Stimulated activated CD8-positive, alpha-beta memory T cell treated with anti-CD3 and anti-CD28 coated beads, Interleukin-4, amount 100 ng/mL, for 1 hour (primary cell): Measurements from ENCODE around the gene GHR.
"Not testable (repeated sequence)": the region's sequence is repeated elsewhere in the genome, so short reads cannot be mapped to it uniquely, and the experiment has no call there.

Source experiments
- DNase-seq, 2 donors: peaks; one replicate each; pipeline ENCODE4 v3.0.0-alpha.2; 2020; ENCODE audit warnings: low read depth in 2 of 2, low spot score in 1 of 2

Gene GHR

DNA sequence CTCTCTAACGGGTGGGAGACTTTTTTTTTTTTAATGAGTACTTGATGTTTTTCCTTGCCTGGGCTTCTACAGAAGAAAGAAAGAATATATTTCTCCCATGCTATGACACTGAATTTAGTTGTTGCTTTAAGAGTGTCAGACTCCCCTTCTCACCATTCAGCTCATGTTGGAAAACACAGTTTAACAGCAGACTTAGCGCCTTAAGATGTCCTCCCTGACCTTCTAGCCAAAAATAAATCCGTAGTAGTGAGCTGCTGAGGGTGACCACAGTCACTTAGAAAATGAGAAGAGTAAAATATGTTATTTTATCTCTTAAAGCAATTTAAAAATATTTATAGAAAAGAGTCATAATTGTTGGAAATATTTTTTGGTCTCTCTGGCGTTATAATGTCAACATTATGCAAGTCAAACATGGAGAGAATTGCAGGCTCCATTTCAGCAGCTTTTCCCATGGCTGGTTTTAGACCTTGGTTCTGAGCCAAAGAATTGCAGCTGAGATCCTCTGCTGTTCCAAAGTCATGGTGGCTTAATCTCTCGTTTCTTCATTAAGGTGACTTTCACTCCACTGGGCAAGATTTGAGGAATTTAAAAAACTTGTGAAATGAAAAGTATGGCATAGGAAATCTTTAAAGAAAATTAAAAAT, 143.5 kb downstream of the GHR start:
- DNase-seq: no peak

DNA sequence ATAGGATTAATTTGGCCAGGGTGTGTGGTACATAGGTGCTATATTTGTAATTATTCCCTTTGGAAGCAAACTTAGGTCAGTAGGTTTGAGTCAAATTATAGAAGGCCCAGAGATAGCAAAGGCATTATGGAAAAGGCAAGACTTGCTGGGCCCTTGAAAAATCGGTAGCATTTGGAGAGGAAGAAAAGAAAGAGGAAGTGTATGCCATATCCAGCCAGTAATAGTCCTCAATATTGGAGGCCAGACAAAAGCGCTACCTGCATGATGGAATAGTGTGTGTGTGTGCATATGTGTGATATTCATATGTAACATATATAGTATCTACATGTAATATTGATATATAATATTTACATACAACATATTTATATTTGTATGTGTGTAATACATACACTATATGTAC, 146.1 kb downstream of the GHR start:
- no peak for DNase-seq

DNA sequence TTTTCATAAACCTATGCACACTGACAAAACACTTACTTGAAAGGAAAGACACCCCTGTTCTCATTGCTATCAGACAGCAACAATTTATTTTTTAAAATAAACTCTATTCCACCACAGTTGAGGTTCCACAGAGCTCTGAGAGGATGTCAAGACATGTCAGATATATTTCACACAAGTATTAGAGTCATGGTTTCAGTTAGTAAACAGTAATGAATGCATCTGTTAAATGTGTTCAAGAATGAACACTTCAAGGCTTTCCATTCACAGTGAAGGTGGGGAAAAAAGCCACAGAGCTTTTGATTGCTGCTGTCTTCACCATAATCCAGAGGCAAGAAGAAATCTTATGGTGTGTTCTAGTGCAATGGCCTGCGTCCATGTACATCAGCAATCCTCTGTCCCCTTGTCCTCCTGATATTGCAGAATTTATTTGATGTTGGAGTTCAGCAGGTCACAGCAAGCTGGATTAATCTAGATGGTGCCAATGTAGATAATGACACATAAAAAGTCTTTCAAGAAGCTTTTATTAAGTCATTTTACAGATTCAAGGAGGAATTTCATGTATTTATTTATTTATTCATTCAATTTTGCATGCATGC, 146.8 kb downstream of the GHR start:
- DNase-seq: no peak

DNA sequence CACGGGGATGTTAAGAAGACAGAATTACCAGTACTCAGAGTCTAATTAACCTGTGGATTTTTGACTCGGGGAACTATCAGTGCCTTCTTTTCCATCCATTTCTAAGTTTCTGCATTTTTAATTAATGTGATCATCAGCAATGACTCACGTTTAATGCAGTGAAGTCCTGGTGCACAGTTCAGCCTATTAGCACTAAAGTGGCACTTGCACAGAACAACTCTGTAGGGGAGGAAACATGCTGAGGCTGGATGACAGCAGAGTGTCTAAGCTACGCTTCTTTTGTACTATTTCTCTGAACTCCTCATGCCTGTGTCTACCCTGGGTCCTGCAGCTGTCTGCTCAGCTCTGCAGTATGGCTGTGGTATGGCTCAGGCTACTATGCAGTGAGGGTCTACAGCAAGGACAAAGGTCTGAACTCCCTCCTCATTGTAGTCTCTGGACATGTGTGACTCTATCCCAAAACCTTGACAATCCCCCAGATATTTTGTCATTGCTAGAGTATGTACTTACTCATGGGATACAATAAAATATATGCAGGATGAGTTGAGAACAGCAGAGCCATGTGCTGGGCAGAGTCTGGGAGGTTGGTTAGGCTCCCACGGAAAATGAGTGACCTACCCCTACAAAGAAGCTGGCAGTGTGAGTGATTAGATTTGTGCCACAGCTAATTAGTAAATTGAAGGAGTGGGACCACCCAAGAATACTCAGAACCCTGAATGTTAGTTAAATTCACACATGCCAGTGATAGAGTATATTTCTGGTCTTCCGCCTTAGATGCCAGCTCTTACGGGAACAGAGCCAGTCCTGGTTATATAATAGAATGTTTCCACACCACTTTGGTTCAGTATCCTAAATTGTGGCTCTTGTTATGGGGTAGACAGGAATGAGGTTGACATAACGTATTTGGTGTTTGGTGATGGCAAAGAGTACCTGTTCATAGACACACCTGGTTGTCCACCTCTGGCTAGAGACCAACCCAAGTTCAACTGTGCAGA, 148.0 kb downstream of the GHR start:
- no peak for DNase-seq

DNA sequence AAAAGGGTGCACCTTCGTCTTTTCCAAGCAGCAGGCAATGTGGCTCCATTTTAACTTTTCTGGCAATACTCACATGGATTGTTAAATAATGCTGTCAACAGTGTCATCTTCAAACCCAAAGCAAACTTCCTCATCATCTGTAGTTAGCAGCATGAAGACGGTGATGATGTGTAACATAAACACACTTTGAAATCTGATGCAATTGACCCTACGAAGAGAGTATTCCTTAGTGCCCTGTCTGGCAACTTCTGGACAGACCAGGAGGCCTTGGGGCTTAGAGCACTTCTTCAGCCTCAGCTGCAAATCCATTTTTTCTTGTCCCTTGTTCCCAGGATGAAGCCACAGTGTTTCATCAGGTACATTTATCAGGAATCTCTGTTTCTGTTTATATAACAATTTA, 149.1 kb downstream of the GHR start:
- no peak for DNase-seq

DNA sequence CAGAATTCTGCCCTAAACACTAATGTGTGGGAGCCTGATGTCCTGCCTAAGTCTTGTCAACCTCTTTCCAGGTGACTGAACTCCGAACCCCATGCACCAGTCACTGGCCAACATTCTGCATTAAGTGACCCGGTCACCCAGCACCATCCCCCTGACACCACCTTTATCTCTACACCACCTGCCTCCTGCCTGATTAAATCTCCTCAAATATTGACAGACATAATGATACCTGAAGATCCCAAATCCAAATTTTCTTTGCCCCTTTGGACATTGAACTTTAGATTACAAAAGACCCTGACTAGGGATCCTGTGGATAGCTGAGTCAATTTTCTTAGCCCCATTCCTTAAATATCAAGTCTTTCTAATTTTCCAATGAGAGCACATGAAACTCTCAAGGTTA, 150.1 kb downstream of the GHR start:
- no peak for DNase-seq

DNA sequence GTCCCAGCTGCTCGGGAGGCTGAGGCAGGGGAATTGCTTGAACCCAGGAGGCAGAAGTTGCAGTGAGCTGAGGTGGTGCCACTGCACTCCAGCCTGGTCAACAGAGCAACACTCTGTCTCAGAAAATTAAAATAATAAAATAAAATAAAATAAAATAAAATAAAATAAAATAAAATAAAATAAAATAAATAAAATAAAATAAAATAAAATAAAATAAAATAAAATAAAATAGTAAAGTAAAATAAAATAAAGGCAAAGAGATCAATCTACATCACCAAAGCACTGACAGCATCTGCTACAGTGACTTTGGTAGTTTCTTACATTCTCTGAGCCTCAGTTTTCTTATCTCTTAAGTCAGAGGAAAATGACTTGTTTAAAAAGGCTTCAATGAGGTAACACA, 152.7 kb downstream of the GHR start:
- not testable (repeated sequence) for DNase-seq

DNA sequence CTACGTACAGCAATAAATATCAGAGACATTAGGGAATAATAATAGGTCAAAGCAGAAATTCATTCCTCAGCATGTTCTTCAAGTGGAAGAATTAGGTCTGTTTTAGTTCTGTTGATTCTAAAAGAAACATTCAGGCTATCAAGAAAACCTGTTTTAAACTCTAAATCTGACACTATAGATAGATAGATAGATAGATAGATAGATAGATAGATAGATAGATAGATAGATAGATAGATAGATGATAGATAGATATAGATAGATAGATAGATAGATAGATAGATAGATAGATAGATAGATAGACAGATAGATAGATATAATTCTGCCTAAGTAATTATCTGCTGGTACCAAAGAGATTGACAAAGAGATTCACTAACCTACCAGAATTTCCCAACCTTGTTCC, 155.7 kb downstream of the GHR start:
- not testable (repeated sequence) for DNase-seq

DNA sequence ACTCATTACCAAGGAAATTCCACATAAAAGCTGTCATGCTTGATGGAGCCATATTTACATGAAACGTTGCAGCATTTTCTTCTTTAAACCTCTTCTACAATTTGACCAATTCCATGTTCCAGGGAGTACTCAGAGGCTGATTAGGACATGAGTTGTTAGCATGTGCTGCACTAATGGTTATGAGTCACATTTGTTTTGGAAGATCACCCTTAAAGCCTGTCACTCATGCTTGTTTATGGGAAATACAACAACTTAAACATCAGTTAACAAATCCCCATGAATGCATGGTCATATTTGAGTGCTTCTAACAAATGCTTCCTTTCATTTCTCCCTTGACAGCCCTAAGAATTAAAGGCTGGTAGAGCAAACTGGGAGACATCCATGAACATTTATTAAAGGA, 156.1 kb downstream of the GHR start:
- DNase-seq: no peak

DNA sequence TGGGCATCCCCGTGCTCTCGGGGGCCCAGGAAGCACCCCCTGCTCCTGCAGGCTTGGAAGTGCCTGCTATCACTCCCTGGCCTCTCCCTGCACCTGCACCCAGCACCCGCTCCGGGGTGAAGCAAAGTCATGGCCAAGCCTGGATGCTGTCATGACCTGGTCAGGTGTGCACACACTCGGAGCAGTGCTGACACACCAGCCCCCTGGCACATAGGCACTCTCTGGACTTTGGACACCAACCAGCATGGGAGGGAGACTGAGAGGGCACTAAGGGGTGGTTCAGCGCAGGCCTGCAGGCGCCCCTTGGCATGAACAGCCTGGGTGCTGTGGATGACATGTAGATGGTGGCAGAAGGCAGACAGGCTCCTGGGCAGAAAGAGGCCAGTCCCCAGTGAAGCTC, 158.6 kb downstream of the GHR start:
- no peak for DNase-seq

DNA sequence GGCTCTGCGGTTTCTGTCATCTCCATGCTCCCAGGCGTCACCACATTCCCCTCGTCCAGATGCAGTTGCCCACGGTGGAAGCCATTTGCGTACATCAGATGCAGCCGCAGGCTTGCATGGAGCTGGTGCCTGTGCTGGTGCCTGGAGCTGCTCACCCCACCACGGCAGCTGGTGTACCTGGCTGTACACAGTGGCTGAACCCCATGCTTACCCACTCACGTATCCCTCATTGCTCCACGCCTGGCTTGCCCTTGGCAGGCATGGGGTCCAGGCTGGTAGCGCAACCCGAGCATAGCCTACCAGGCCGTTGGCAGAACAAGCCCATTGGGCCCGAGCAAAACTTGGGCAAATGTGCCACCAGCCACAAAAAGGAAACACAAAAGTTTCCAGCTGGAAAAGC, 159.5 kb downstream of the GHR start:
- no peak for DNase-seq

DNA sequence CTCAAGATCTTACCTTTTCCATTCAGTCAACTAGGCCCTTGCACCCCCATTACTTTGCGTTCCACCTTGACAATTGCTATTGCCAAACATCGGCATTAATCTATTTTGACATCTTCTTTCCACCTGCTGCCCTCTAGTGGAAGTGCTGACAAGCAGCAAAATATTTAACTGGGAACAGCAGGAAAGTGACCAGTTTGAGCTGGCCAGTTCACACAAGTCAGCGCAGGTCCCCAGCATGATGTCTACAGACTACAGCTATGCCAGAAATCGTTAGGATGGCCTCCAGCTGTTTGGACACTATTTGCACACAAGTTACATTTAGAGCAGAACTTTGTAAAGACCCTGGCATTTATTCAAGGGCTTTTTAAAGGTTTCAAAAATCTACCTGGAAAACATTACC, 160.1 kb downstream of the GHR start:
- DNase-seq: no peak

DNA sequence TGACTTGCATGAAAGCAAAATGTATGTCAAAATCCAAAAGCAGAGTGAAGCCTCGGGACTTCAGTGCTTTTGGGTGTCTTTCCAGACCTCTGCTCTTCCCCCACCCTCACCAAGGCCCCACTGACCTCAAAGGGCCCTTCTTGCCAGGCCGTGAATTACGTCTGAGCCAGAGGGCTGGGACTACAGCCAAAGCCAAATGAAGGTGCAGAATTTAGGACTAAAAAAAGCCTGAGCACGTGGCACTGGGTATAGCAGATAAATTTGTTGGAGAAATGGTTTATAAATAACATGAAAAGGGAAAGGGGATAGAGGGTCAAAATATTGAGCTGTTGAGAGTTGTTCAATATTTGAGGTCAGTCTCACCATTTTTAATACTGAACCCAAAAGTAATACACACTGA, 163.4 kb downstream of the GHR start:
- DNase-seq: no peak

DNA sequence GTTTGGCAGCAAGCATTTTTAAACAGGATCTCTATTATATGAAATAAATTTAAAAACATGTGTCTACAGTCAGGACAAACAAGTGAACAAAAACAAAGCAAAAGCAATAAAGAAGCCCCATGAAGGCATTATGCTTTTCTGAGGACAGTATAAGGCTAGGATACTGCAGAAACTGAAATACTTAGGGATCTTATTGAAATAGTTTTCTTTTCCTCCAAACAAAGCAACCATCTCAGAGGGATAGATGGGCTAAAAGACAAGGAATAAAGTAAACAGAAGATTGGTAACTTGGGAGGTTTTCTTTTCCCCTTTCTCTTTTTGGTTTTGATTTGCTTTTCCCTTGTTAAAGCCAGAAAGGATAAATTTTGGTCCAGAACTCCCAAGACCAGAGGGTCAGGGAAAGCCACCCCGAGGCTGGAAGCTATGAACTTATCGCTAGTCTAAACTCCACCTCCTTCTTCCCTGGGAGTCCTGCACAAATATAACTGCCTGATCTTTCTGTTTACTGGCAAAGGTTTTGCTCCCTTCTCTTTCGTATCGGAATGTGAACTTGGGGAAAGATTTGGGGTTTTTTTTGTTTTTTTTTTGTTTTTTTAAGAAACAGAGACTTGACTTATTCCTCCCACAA, 164.0 kb downstream of the GHR start:
- DNase-seq: no peak

DNA sequence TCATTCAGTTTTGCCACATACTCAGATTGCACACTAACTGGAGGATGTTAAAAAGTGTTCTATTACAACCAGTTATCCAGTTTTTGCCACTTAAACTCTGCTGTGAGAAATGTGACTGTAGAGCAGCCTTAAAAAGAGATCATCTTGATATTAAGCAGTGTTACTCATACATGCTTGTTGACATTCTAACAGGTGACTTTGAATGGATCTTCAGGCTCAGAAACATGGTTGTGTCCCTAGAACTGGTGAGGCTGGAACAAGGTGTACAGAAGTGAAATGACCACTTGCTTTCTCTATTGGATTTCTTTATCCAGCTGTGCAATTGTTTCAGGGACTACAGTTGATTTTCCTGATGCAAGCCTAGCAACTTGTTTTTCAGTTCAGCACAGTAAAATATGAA, 167.3 kb downstream of the GHR start:
- DNase-seq: no peak

DNA sequence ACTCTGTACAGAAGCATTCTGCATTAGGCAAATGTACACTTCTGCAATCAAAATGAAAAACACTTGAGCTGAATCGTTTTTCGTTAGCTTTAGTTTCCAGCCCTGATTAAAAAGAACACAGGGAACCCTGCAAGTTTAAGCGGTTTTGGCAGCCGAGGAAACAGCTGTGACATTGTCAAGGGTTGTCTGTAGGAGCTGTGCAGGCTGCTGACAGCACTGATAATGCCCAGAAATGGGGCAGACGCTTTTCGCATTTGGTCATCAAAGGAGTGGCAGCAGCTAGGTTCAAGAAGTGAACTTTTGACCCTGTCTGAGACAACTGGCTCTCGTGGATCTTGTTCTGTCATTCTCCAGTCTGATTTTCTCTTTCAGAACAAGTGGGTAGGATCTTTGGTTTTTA, 167.8 kb downstream of the GHR start:
- no peak for DNase-seq

DNA sequence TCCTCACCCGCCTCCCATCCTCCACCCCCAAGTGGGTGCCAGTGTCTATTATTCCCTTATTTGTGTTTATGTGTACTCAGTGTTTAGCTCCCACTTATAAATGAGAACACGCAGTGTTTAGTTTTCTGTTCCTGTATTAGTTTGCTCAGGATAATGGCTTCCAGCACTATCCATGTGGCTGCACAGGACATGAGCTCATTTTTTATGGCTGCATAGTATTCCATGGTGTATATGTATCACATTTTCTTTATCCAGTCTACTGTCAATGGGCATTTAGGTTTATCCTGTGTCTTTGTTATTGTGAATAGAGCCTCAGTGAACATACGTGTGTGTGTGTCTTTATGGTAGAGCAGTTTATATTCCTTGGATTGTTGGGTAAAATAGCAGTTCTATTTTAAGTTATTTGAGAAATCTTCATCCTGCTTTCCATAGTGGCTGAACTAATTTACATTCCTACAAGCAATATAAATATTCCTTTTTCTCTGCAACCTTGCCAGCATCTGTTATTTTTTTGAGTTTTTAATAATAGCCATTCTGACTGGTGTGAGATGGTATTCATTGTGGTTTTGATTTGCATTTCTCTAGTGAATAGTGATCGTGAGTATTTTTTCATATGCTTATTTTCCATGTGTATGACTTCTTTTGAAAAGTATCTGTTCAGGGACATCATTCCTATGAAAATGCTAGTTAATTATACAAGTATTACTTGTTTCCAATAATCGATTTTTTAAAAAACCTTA, 169.3 kb downstream of the GHR start:
- DNase-seq: no peak

DNA sequence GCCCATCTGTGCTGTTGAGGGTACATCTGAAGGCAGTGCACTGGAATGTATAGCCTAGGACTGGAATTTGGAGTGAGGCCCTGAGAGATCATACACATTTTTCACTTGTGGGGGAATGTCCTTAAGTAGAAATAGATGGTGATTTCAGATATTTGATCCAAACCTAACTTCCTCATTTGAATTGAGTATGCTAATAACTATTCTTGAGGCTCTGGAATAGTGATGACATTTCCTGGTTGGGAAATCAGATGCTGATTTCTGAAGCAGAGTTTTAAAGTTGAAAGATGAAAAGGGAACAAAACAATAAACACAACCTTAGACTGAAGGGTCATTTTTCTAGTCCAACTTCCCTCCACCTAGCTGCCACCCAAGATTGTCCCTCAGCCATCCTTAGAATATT, 170.4 kb downstream of the GHR start:
- no peak for DNase-seq

DNA sequence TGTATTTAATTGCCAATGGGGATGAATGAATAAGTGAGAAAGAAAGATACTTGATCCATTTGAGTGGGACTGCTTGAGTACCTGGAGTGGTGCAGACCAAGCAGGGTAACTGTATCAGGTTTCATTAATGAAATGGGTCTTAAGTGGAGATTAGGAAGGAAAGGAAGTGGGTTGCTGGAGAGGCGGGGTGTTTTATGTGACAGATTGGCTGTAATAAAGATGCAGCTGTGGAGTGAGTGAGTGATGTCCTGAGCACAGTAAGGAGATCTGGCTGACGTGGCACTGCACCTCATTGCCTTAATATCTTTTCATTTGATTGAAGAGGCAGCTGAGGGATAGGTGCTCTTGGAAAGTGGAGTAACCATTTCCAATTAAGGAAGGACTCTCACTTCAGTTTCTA, 172.4 kb downstream of the GHR start:
- no peak for DNase-seq

DNA sequence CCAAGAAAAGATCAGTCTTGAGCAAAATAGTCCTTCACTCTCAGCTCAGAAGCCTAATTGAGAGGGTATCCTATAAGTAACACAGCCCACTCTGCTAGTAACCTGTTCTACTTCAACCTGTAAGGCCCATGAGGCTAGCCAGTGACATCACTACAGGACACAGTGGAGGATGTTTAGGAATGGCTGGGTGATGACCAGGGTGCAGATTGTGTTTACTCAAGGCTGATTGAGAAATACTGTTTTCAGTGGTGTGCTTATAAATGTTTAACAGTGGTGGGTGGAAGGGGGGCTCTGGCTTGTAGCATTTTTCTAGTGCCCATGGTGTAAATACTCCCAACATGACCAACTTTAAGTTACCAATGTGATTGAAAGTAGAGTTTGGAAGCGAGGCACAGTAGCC, 173.6 kb downstream of the GHR start:
- no peak for DNase-seq

DNA sequence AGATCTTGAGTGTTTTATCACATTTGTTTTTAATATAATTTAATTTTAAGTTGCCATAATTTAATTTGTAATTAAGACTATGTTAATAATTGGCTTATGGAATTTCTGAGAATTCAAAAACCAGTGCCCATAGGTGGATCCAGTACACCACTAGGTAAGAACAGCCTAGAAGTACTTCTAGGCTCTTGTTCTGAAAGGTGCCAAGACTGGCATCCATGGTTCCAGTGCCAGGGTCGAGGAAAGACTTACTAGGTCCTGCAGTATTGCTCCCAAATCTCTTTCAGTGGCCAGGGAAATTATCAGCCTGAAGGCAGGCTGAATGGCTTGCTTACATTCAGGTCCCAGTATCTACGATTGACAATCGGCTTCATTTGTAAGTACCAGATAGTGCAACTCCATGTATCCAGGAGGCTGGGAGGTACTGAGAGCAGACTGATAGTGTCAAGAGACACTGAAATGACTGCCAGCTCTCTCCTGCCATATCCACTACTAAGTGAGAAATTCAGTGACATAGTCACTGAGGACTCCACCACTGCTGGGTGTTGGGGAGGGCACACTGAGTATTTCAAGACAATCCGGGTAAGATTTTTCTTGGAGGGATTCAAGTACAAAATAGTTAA, 174.2 kb downstream of the GHR start:
- no peak for DNase-seq
